PC-3 (cell line): ENCODE measurements around the gene UVSSA.

Experiments used
- EZH2 ChIP-seq: fragments of 300-600 bp; sonication (generic); IDR thresholded peaks from one replicate; pipeline ENCODE4 v1.6.1; 2017; ENCODE audit warnings: antibody characterized with exemption, mild to moderate bottlenecking, low read length; ENCODE audit not compliant: unreplicated experiment
- EZH2phosphoT487 ChIP-seq: fragments of 300-600 bp; sonication (generic); IDR thresholded peaks from 2 replicates; pipeline ENCODE4 v1.6.1; 2018; ENCODE audit warnings: mild to moderate bottlenecking, antibody characterized with exemption, low read length, borderline replicate concordance
- TF ChIP-seq, protein P1 (sequence below): fragments of 300-600 bp; sonication (generic); conservative IDR thresholded peaks from 2 replicates; pipeline ENCODE4 v1.5.1; 2017; ENCODE audit warnings: antibody characterized with exemption, low read depth, mild to moderate bottlenecking, low read length

DNA sequence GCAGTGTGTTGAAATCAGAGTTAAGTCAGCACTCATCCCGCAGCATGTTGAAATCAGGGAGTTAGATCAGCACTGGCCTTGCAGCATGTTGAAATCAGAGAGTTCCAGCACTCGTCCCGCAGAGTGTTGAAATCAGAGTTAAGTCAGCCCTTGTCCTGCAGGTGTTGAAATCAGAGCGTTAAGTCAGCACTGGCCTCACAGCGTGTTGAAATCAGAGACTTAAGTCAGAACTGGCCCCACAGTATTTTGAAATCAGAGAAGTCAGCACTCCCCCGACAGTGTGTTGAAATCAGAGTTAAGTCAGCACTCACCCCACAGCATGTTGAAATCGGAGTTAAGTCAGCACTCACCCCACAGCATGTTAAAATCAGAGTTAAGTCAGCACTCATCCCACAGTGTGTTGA is 10.9 kb upstream of the UVSSA start:
- TF ChIP-seq, protein P1, sequence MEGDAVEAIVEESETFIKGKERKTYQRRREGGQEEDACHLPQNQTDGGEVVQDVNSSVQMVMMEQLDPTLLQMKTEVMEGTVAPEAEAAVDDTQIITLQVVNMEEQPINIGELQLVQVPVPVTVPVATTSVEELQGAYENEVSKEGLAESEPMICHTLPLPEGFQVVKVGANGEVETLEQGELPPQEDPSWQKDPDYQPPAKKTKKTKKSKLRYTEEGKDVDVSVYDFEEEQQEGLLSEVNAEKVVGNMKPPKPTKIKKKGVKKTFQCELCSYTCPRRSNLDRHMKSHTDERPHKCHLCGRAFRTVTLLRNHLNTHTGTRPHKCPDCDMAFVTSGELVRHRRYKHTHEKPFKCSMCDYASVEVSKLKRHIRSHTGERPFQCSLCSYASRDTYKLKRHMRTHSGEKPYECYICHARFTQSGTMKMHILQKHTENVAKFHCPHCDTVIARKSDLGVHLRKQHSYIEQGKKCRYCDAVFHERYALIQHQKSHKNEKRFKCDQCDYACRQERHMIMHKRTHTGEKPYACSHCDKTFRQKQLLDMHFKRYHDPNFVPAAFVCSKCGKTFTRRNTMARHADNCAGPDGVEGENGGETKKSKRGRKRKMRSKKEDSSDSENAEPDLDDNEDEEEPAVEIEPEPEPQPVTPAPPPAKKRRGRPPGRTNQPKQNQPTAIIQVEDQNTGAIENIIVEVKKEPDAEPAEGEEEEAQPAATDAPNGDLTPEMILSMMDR = no peak
- no peak for TF ChIP-seq EZH2
- no peak for TF ChIP-seq EZH2phosphoT487
